Breast epithelium (tissue), 4 donors: Measurements from ENCODE around the gene PDCD11. TPM values are rescaled to one million over a fixed set of nuclear protein-coding genes. Genes with fewer than 3 reads are reported as not detected.
"Not testable (repeated sequence)": the region's sequence is repeated elsewhere in the genome, so short reads cannot be mapped to it uniquely, and the experiment has no call there.

Experiments used
- DNase-seq, 2 donors: peaks; one replicate each; pipeline ENCODE4 v3.0.0-alpha.2; 2019; ENCODE audit warnings: low spot score in 2 of 2
- H3K27ac ChIP-seq, 2 donors: fragments of 200-600 bp; sonication (generic) in 1 of 2; one replicate each; pipeline ENCODE4 v1.5.1; 2016 to 2019; ENCODE audit warnings: mild to moderate bottlenecking in 1 of 2
- H3K27me3 ChIP-seq, 2 donors: fragments of 200-600 bp; sonication (generic) in 1 of 2; one replicate each; pipeline versions ENCODE4 v1.5.1 to v1.6.0; 2017 to 2019; ENCODE audit warnings: control low read depth in 1 of 2, mild to moderate bottlenecking in 1 of 2
- H3K36me3 ChIP-seq: fragments of 200-600 bp; one replicate; pipeline ENCODE4 v1.5.1; 2019
- H3K4me1 ChIP-seq, 2 donors: fragments of 200-600 bp; sonication (generic); one replicate each; pipeline ENCODE4 v1.5.1; 2016 to 2019; ENCODE audit warnings: control low read depth in 1 of 2
- H3K4me3 ChIP-seq, 3 donors: fragments of 200-600 bp; sonication (generic); 1 replicate in 2 of 3; 2 replicates in 1 of 3; pipeline ENCODE4 v1.5.1; 2016 to 2019; ENCODE audit warnings: mild to moderate bottlenecking in 3 of 3, moderate library complexity in 2 of 3
- H3K9me3 ChIP-seq, 2 donors: fragments of 200-600 bp; sonication (generic) in 1 of 2; one replicate each; pipeline ENCODE4 v1.5.1; 2016 to 2019; ENCODE audit warnings: control low read depth in 1 of 2
- POLR2A ChIP-seq: fragments of 450-650 bp; IDR thresholded peaks from one replicate; pipeline ENCODE4 v1.6.1; 2016; ENCODE audit warnings: antibody characterized with exemption, mild to moderate bottlenecking, moderate library complexity
- POLR2AphosphoS5 ChIP-seq, 3 donors: sonication (generic); formaldehyde crosslinking; IDR thresholded peaks; one replicate each; pipeline ENCODE4 v1.6.1; 2017; ENCODE audit warnings: antibody characterized with exemption in 3 of 3
- intact Hi-C: fragments of 100-400 bp; cut with DNase I; formaldehyde crosslinking; loops from one replicate; pipeline ENCODE4 v1.15.1; 2023; ENCODE audit warnings: low total_unique reads
- total RNA-seq, 3 donors: library from RNA; depleted of rRNA; stranded (reverse); fragments of >200 nt; gene quantifications; one replicate each; pipeline ENCODE4 v1.1.0, GENCODE V29; 2016
- TF ChIP-seq, protein P1 (sequence below), 3 donors: fragments of 450-650 bp; IDR thresholded peaks; one replicate each; pipeline ENCODE4 v1.5.1; 2016 to 2017; ENCODE audit warnings: antibody characterized with exemption in 3 of 3, mild to moderate bottlenecking in 3 of 3, moderate library complexity in 3 of 3

The PDCD11 gene
- total RNA-seq, 3 donors from 2014 or later: 16.2 to 29.1 (median 24.9) TPM

DNA sequence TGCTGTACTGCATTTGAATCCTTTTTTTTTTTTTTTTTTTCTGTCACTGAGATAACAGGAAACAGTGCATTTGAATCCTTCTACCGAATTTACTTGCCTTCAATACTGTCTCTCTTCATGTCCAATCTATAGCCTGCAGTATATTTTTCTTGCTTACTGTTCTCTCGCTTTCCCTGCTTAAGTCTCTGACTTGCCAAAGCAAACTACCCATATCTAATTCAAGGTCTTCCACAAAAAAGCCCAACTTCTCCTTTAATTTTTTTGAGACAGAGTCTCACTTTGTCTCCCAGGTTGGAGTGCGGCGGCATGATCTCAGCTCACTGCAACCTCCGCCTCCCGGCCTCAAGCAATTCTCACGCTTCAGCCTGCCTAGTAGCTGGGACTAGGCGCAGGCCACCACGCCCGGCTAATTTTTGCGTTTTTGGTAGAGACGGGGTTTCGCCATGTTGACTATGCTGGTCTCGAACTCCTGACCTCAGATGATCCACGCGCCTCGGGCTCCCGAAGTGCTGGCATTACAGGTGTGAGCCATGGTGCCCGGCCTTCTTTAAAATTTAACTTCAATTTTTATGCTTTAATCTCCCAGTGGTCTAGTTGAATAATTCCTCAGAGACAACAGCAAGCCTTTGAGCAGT is 882 bp downstream of the PDCD11 start:
- Histone ChIP-seq H3K4me1 (peaks cover 5 to 9% of the 10 kb centered on the region in 2 donors), H3K9me3 (no peaks in the 10 kb centered on the region), H3K27ac (no peak overlapping the region), H3K27me3 (no peaks in the 10 kb centered on the region), H3K4me3 (peak overlapping the region; percentile 81 to 98 (median 94)), H3K36me3 (no peaks in the 10 kb centered on the region)
- DNase-seq: no peak
- intact Hi-C loops: no loop called here
- TF ChIP-seq POLR2AphosphoS5 (IDR thresholded peaks at IDR 0.05) (no peak), POLR2A (no peak)
- TF ChIP-seq, protein P1, sequence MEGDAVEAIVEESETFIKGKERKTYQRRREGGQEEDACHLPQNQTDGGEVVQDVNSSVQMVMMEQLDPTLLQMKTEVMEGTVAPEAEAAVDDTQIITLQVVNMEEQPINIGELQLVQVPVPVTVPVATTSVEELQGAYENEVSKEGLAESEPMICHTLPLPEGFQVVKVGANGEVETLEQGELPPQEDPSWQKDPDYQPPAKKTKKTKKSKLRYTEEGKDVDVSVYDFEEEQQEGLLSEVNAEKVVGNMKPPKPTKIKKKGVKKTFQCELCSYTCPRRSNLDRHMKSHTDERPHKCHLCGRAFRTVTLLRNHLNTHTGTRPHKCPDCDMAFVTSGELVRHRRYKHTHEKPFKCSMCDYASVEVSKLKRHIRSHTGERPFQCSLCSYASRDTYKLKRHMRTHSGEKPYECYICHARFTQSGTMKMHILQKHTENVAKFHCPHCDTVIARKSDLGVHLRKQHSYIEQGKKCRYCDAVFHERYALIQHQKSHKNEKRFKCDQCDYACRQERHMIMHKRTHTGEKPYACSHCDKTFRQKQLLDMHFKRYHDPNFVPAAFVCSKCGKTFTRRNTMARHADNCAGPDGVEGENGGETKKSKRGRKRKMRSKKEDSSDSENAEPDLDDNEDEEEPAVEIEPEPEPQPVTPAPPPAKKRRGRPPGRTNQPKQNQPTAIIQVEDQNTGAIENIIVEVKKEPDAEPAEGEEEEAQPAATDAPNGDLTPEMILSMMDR (IDR thresholded peaks at IDR 0.05): no peak

DNA sequence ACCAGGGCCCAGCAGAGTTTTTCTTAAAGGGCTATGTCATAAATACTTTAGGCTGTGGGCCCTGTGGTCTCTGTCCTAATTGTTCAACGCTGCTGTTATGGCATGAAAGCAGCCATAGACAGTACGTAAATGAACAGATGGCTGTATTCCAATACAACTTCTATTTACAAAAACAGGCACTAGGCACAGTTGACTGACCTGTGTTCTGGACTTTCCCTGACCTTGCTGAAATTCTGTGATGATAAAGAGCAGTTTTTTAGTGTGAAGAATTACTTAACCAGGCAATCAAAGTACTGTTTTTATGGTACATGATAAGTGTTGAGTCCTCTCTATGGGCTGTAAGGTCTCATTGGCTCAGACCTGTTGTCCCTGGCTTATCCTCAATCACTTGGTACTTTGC is 17.1 kb downstream of the PDCD11 start:
- H3K27ac ChIP-seq: no peak overlapping the region
- no peaks in the 10 kb centered on the region for H3K9me3 ChIP-seq
- intact Hi-C loops: no loop called here
- H3K27me3 ChIP-seq: no peaks in the 10 kb centered on the region
- DNase-seq: no peak
- no peak overlapping the region for H3K4me3 ChIP-seq
- TF ChIP-seq POLR2A (no peak), POLR2AphosphoS5 (IDR thresholded peaks at IDR 0.05) (no peak)
- TF ChIP-seq, protein P1 (IDR thresholded peaks at IDR 0.05): no peak
- H3K4me1 ChIP-seq: no peaks in the 10 kb centered on the region
- peaks cover 19% of the 10 kb centered on the region for H3K36me3 ChIP-seq

DNA sequence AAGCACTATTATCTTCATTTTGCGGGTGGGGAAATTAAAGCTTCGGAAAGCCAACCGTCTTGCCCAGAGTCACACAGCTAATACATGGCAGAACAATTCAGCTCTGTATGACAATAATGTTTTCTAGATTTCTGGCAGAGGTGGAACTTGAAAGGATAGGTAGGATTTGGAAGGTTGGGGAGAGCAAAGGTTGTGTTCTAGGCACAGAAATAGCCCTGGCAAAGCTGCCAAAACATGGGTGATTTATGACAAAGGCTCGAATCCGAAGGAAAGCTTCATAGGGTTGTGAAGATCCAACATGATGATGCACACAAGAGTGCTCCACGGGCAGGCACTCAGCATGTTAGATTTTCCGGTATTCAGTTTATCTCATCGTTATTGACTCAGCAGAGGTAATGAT is 19.2 kb downstream of the PDCD11 start:
- Histone ChIP-seq H3K4me1 (no peaks in the 10 kb centered on the region), H3K27ac (no peak overlapping the region), H3K27me3 (no peaks in the 10 kb centered on the region), H3K9me3 (no peaks in the 10 kb centered on the region), H3K36me3 (peaks cover 27% of the 10 kb centered on the region), H3K4me3 (no peak overlapping the region)
- intact Hi-C loops: no loop called here
- no peak for DNase-seq
- no peak for TF ChIP-seq POLR2AphosphoS5 (IDR thresholded peaks at IDR 0.05)
- TF ChIP-seq, protein P1 (IDR thresholded peaks at IDR 0.05): no peak
- no peak for TF ChIP-seq POLR2A

DNA sequence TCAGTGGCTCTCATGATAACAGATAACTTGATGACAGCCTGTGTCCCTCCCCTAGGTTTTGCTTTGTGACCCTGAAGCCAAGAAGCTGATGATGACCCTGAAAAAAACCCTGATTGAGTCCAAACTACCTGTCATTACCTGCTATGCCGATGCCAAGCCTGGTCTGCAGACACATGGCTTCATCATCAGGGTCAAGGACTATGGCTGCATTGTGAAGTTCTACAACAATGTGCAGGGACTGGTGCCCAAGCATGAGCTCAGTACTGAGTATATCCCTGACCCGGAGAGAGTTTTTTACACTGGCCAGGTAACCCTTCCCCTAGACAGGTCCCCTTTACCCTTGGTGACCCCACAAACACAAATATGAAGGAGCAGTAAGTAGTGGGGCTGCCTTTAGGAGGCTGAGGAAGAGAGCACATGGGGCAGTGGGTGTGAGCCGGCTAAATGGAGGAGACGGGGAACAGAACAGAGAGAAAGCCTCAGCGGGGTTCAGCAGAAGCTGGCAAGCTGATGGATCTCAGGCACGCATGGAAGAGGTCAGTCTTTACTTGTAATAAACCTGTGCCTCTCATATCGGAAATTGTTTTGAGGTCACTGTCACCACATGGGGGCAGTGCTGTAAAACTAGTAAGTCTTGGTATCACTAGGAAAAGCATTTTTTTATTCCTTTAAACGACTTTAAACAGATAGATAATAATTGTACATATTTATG is 20.2 kb downstream of the PDCD11 start:
- H3K36me3 ChIP-seq: peaks cover 27% of the 10 kb centered on the region
- no peak overlapping the region for H3K4me3 ChIP-seq
- intact Hi-C loops: loop anchor here (2.0 kb wide), 1 partner anchor 66 kb away; no protein-coding TSS in a partner anchor
- no peaks in the 10 kb centered on the region for H3K27me3 ChIP-seq
- peak in 1 of 2 donors; percentile 52 for DNase-seq
- H3K27ac ChIP-seq: no peak overlapping the region
- H3K4me1 ChIP-seq: no peaks in the 10 kb centered on the region
- TF ChIP-seq POLR2A: no peak
- TF ChIP-seq, protein P1 (IDR thresholded peaks at IDR 0.05): peak; percentile 16 to 66 (median 66)
- no peaks in the 10 kb centered on the region for H3K9me3 ChIP-seq

DNA sequence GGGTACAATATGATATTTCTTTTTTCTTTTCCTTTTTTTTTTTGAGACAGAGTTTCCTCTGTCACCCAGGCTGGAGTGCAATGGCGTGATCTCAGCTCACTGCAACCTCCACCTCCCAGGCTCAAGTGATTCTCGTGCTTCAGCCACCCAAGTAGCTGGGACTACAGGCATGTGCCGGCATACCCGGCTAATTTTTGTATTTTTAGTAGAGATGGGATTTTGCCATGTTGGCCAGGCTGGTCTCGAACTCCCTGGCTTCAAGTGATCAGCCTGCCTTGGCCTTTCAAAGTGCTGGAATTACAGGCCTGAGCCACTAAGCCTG is 20.7 kb downstream of the PDCD11 start:
- H3K4me1 ChIP-seq, H3K27ac ChIP-seq, H3K27me3 ChIP-seq, H3K4me3 ChIP-seq, DNase-seq, H3K9me3 ChIP-seq: not testable (repeated sequence)
- intact Hi-C loops: loop anchor here (2.0 kb wide), 1 partner anchor 66 kb away; no protein-coding TSS in a partner anchor
- peaks cover 27% of the 10 kb centered on the region for H3K36me3 ChIP-seq
